ENCODE results near the gene BFSP1. TPM values are rescaled to one million over a fixed set of nuclear protein-coding genes. Genes with fewer than 3 reads are reported as not detected.

BFSP1 gene
- total RNA-seq, 5 donors from 2014 or later (not counting 1 experiment from before 2014, with no cell fraction given) = 0.25 to 0.53 (median 0.30) TPM

DNA sequence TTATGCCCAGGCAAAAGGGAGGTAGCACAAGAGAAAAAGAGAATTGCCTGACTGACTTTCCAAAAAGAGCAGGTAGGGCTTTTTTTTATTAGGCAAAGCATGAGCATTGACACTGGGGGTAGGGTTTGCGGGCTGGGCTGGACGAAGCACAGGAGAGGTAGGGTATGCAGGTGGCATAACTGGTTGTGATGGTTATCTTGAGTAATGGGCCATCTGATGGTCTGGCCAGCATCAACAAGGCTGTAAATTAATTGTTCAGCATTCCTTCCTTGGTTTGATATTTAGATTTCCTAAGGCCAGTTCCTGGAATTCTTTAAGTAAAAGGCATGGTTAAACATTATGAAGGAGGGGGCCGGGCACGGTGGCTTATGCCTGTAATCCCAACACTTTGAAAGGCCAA, 13.9 kb upstream of the BFSP1 start:
- 100% methylated on average over 2 of the region's 4 CpGs for WGBS (ENCODE audit: insufficient coverage)
- H3K4me3 ChIP-seq (ENCODE audit: control insufficient read depth in 1 of 2, extremely low read depth in 1 of 2, low read length in 1 of 2) = no peak overlapping the region
- Mint-ChIP-seq H3K9me3 (no peaks in the 10 kb centered on the region), H3K4me3 (no peak overlapping the region), H3K27me3 (peaks cover 8 to 13% of the 10 kb centered on the region in 2 donors), H3K36me3 (no peaks in the 10 kb centered on the region), H3K4me1 (no peaks in the 10 kb centered on the region), H3K27ac (no peak overlapping the region)
- no peaks in the 10 kb centered on the region for H3K9me3 ChIP-seq
- H3K4me1 ChIP-seq (ENCODE audit: control insufficient read depth in 1 of 2, extremely low read depth in 1 of 2, insufficient read depth in 2 of 2, low read length in 2 of 2) = no peaks in the 10 kb centered on the region
- no peak for DNase-seq
- no peak for ATAC-seq (replicated peaks in 1 of 4)
- H3K36me3 ChIP-seq (ENCODE audit: control insufficient read depth in 2 of 2, extremely low read depth in 1 of 2, insufficient read depth in 1 of 2, low read length in 1 of 2) = no peaks in the 10 kb centered on the region
- H3K27me3 ChIP-seq (replicated peaks in 1 of 2; ENCODE audit: control insufficient read depth in 2 of 2, extremely low read depth in 1 of 2, insufficient read depth in 2 of 2, low read length in 1 of 2) = peaks cover 0 to 6% of the 10 kb centered on the region in 2 experiments
- ChIA-PET CTCF (no interaction called here), POLR2A (no interaction called here)
- no peak overlapping the region for H3K27ac ChIP-seq (ENCODE audit: low read length)

DNA sequence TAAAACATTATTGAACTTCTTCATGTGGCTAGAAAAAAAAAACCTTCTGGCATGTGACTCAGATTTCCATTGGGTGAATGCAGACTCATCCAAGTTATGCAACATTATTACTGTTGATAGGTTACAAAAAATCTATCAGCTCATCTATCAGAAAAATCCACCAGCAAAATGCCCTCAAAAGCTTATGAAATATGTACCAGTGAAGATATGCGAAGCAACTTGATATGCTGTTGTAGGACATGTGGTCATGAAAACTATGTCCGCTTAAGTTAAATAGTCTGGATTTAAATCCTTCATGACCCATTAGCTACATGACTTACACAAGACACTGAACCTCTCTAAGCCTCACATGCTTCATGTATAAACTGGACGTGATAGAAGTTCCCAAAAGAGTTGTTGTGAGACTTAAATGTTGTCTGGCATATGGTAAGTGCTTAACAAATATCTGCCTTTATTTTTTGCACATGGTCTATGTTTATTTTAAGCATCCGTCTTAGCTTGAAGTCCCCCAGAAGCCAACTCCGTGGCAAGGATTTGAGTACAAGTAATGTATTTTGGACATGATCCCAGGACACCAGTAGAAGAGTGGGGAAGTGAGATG, 12.5 kb upstream of the BFSP1 start:
- H3K27me3 ChIP-seq (replicated peaks in 1 of 2; ENCODE audit: control insufficient read depth in 2 of 2, extremely low read depth in 1 of 2, insufficient read depth in 2 of 2, low read length in 1 of 2) = peaks cover 0 to 12% of the 10 kb centered on the region in 2 experiments
- H3K9me3 ChIP-seq = no peaks in the 10 kb centered on the region
- no peak for ATAC-seq (replicated peaks in 1 of 4)
- H3K4me3 ChIP-seq (ENCODE audit: control insufficient read depth in 1 of 2, extremely low read depth in 1 of 2, low read length in 1 of 2) = no peak overlapping the region
- ChIA-PET POLR2A (no interaction called here), CTCF (interaction anchor here in 1 of 2 donors (0.9 kb wide), 1 partner anchor 17 kb away, joined by 5 read pairs; no protein-coding TSS in a partner anchor)
- WGBS (ENCODE audit: insufficient coverage) = 100% methylated on average over 2 of the region's 5 CpGs
- H3K4me1 Mint-ChIP-seq = no peaks in the 10 kb centered on the region
- H3K36me3 ChIP-seq (ENCODE audit: control insufficient read depth in 2 of 2, extremely low read depth in 1 of 2, insufficient read depth in 1 of 2, low read length in 1 of 2) = no peaks in the 10 kb centered on the region
- H3K27me3 Mint-ChIP-seq = peaks cover 7 to 10% of the 10 kb centered on the region in 2 donors
- no peak overlapping the region for H3K27ac Mint-ChIP-seq
- no peaks in the 10 kb centered on the region for H3K4me1 ChIP-seq (ENCODE audit: control insufficient read depth in 1 of 2, extremely low read depth in 1 of 2, insufficient read depth in 2 of 2, low read length in 2 of 2)
- DNase-seq = no peak
- no peaks in the 10 kb centered on the region for H3K36me3 Mint-ChIP-seq
- no peak overlapping the region for H3K27ac ChIP-seq (ENCODE audit: low read length)
- no peaks in the 10 kb centered on the region for H3K9me3 Mint-ChIP-seq
- no peak overlapping the region for H3K4me3 Mint-ChIP-seq

DNA sequence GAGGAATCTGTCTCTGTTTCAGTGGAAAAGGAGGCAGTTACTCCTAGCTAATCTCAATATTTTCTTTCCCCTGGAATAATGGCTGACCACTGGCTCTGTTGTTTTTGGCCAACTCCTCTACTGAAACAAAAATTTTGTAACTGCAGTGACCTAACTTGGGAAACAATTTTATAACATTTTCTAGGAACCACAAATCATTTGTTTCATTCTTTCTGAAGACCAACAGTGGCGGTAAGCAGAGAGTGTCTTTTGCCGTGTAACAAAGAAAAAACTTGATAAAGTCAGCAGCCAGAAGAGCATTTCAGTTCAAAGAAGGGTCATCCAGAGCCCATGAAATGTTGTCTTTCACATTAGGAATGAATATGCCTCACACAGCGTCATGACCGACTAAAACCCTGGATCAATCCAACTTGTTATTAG, 11.8 kb upstream of the BFSP1 start:
- Mint-ChIP-seq H3K27ac (no peak overlapping the region), H3K4me3 (no peak overlapping the region), H3K27me3 (peaks cover 7 to 10% of the 10 kb centered on the region in 2 donors), H3K9me3 (no peaks in the 10 kb centered on the region), H3K36me3 (no peaks in the 10 kb centered on the region), H3K4me1 (no peaks in the 10 kb centered on the region)
- H3K4me3 ChIP-seq (ENCODE audit: control insufficient read depth in 1 of 2, extremely low read depth in 1 of 2, low read length in 1 of 2) = no peak overlapping the region
- no peaks in the 10 kb centered on the region for H3K36me3 ChIP-seq (ENCODE audit: control insufficient read depth in 2 of 2, extremely low read depth in 1 of 2, insufficient read depth in 1 of 2, low read length in 1 of 2)
- ChIA-PET POLR2A (no interaction called here), CTCF (interaction anchor here in 1 of 2 donors (0.9 kb wide), 1 partner anchor 16 kb away, joined by 5 read pairs; no protein-coding TSS in a partner anchor)
- no peak overlapping the region for H3K27ac ChIP-seq (ENCODE audit: low read length)
- H3K9me3 ChIP-seq = no peaks in the 10 kb centered on the region
- DNase-seq = no peak
- ATAC-seq (replicated peaks in 1 of 4) = no peak
- H3K27me3 ChIP-seq (replicated peaks in 1 of 2; ENCODE audit: control insufficient read depth in 2 of 2, extremely low read depth in 1 of 2, insufficient read depth in 2 of 2, low read length in 1 of 2) = peaks cover 0 to 13% of the 10 kb centered on the region in 2 experiments
- 87% methylated on average over 3 of the region's 4 CpGs for WGBS (ENCODE audit: insufficient coverage)
- no peaks in the 10 kb centered on the region for H3K4me1 ChIP-seq (ENCODE audit: control insufficient read depth in 1 of 2, extremely low read depth in 1 of 2, insufficient read depth in 2 of 2, low read length in 2 of 2)

DNA sequence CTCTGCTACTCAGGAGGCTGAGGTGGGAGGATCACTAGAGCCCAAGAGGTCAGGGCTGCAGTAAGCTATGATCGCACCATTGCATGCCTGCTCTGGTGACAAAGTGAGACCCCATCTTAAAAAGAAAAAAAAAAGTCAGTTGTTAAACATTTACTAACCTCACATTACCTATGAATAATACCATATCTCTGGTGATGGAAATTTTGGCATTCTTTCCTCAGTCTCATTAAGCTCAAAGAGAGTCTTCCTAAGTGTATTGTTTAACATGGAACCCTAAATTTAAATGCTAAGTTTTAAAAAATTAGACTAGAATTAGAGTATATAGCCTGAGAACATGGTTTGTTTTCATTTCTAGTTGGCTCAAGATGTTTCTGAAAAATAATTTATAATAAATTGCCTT, 11.3 kb upstream of the BFSP1 start:
- no peak overlapping the region for H3K27ac ChIP-seq (ENCODE audit: low read length)
- ATAC-seq (replicated peaks in 1 of 4) (no peak), DNase-seq (no peak)
- H3K9me3 ChIP-seq = no peaks in the 10 kb centered on the region
- H3K27me3 Mint-ChIP-seq = peaks cover 7 to 14% of the 10 kb centered on the region in 2 donors
- no peaks in the 10 kb centered on the region for H3K36me3 ChIP-seq (ENCODE audit: control insufficient read depth in 2 of 2, extremely low read depth in 1 of 2, insufficient read depth in 1 of 2, low read length in 1 of 2)
- H3K27me3 ChIP-seq (replicated peaks in 1 of 2; ENCODE audit: control insufficient read depth in 2 of 2, extremely low read depth in 1 of 2, insufficient read depth in 2 of 2, low read length in 1 of 2) = peaks cover 0 to 17% of the 10 kb centered on the region in 2 experiments
- H3K9me3 Mint-ChIP-seq = no peaks in the 10 kb centered on the region
- H3K4me3 ChIP-seq (ENCODE audit: control insufficient read depth in 1 of 2, extremely low read depth in 1 of 2, low read length in 1 of 2) = no peak overlapping the region
- H3K4me1 Mint-ChIP-seq = no peaks in the 10 kb centered on the region
- H3K4me3 Mint-ChIP-seq = no peak overlapping the region
- no peaks in the 10 kb centered on the region for H3K4me1 ChIP-seq (ENCODE audit: control insufficient read depth in 1 of 2, extremely low read depth in 1 of 2, insufficient read depth in 2 of 2, low read length in 2 of 2)
- no peak overlapping the region for H3K27ac Mint-ChIP-seq
- H3K36me3 Mint-ChIP-seq = no peaks in the 10 kb centered on the region
- POLR2A ChIA-PET = no interaction called here
- CTCF ChIA-PET = interaction anchor here in 1 of 2 donors (0.5 kb wide), 1 partner anchor 44 kb away, joined by 3 read pairs; no protein-coding TSS in a partner anchor
- WGBS (ENCODE audit: insufficient coverage) = no CpG with 5 or more reads among the region's 1 CpG

DNA sequence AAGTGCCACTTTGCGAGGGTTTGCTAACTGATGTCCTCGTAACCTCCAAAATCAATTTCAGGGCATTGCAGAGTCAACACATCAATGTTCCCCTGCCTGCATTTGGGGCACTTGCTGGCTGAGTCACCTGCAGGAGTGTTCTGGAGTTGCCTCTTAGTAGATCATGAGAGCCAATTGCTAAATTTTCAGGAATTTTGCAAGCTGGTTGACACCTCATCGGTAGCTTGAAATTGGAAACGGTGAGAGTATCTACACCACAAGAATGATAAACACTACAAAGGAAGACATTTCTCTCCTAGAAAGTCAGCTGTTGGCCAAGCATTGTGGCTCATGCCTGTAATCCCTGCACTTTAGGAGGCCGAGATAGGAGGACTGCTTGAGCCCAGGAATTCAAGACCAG, 10.8 kb upstream of the BFSP1 start:
- Mint-ChIP-seq H3K27ac (no peak overlapping the region), H3K36me3 (no peaks in the 10 kb centered on the region), H3K27me3 (peaks cover 7 to 16% of the 10 kb centered on the region in 2 donors), H3K4me1 (peaks cover 0 to under 1% (median 0%) of the 10 kb centered on the region in 3 donors), H3K9me3 (no peaks in the 10 kb centered on the region), H3K4me3 (no peak overlapping the region)
- WGBS (ENCODE audit: insufficient coverage) = 92% methylated on average over 3 of the region's 5 CpGs
- peaks cover 0 to 2% of the 10 kb centered on the region in 2 experiments for H3K4me1 ChIP-seq (ENCODE audit: control insufficient read depth in 1 of 2, extremely low read depth in 1 of 2, insufficient read depth in 2 of 2, low read length in 2 of 2)
- peaks cover 0 to 21% of the 10 kb centered on the region in 2 experiments for H3K27me3 ChIP-seq (replicated peaks in 1 of 2; ENCODE audit: control insufficient read depth in 2 of 2, extremely low read depth in 1 of 2, insufficient read depth in 2 of 2, low read length in 1 of 2)
- H3K9me3 ChIP-seq = no peaks in the 10 kb centered on the region
- H3K4me3 ChIP-seq (ENCODE audit: control insufficient read depth in 1 of 2, extremely low read depth in 1 of 2, low read length in 1 of 2) = no peak overlapping the region
- ATAC-seq (replicated peaks in 1 of 4) (no peak), DNase-seq (no peak)
- ChIA-PET CTCF (interaction anchor here in 1 of 2 donors (0.5 kb wide), 1 partner anchor 43 kb away, joined by 3 read pairs; no protein-coding TSS in a partner anchor), POLR2A (no interaction called here)
- no peak overlapping the region for H3K27ac ChIP-seq (ENCODE audit: low read length)
- H3K36me3 ChIP-seq (ENCODE audit: control insufficient read depth in 2 of 2, extremely low read depth in 1 of 2, insufficient read depth in 1 of 2, low read length in 1 of 2) = no peaks in the 10 kb centered on the region

DNA sequence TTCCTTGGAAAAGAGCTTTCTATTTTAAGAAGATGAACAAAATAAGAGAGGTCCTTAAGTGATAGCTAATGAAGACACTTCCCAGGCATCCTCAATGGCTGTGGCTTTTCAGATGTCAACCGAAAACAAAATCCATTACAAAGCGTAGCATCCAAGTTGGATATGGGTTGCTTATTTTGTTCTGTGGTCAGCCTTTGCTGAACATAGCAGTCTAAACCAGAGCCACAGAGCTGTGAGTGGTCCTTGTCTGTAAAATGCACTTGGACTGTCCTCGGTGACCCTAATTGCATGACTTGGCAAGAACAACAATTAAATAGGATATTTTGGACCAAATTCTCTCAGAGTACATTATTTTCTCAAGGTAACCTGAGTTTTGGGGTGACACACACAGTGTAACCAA, 10.4 kb upstream of the BFSP1 start:
- WGBS (ENCODE audit: insufficient coverage) = 100% methylated on average over 2 of the region's 3 CpGs
- peaks cover 0 to 23% of the 10 kb centered on the region in 2 experiments for H3K27me3 ChIP-seq (replicated peaks in 1 of 2; ENCODE audit: control insufficient read depth in 2 of 2, extremely low read depth in 1 of 2, insufficient read depth in 2 of 2, low read length in 1 of 2)
- H3K4me1 ChIP-seq (ENCODE audit: control insufficient read depth in 1 of 2, extremely low read depth in 1 of 2, insufficient read depth in 2 of 2, low read length in 2 of 2) = peaks cover 0 to 3% of the 10 kb centered on the region in 2 experiments
- H3K27ac ChIP-seq (ENCODE audit: low read length) = no peak overlapping the region
- CTCF ChIA-PET = interaction anchor here (0.6 to 1.3 kb wide), 3 partner anchors 24 to 426 kb away, joined by 3 to 5 read pairs (median 3); no protein-coding TSS in a partner anchor
- POLR2A ChIA-PET = no interaction called here
- H3K9me3 ChIP-seq = no peaks in the 10 kb centered on the region
- no peak overlapping the region for H3K4me3 Mint-ChIP-seq
- peaks cover 7 to 19% of the 10 kb centered on the region in 2 donors for H3K27me3 Mint-ChIP-seq
- H3K27ac Mint-ChIP-seq = no peak overlapping the region
- H3K4me3 ChIP-seq (ENCODE audit: control insufficient read depth in 1 of 2, extremely low read depth in 1 of 2, low read length in 1 of 2) = no peak overlapping the region
- no peak for ATAC-seq (replicated peaks in 1 of 4)
- no peaks in the 10 kb centered on the region for H3K9me3 Mint-ChIP-seq
- H3K36me3 Mint-ChIP-seq = no peaks in the 10 kb centered on the region
- no peak for DNase-seq
- H3K36me3 ChIP-seq (ENCODE audit: control insufficient read depth in 2 of 2, extremely low read depth in 1 of 2, insufficient read depth in 1 of 2, low read length in 1 of 2) = no peaks in the 10 kb centered on the region
- peaks cover 0 to 5% (median 0%) of the 10 kb centered on the region in 3 donors for H3K4me1 Mint-ChIP-seq
